ENCODE data around the gene ASB16.
"Not testable (repeated sequence)": the region's sequence is repeated elsewhere in the genome, so short reads cannot be mapped to it uniquely, and the experiment has no call there.

ASB16 gene

DNA sequence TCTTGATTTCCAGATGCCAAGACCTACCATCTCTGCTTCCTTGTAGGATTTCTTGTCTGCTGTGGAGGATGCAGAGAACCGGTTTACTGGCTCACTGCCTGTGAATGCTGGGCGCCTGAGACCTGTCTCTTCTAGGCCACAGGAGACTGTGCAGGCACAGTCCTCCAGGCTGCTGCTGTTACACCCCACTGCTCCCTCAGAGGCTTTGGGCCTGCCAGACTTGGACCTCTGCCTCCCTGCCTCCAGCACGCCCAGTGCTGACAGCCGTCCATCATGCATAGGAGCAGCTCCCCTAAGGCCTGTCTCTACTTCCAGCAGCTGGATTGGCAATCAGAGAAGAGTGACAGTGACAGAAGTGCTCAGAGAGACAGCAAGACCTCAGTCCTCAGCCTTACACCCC lies 22.7 kb upstream of the ASB16 start:
- no peak for DNase-seq

DNA sequence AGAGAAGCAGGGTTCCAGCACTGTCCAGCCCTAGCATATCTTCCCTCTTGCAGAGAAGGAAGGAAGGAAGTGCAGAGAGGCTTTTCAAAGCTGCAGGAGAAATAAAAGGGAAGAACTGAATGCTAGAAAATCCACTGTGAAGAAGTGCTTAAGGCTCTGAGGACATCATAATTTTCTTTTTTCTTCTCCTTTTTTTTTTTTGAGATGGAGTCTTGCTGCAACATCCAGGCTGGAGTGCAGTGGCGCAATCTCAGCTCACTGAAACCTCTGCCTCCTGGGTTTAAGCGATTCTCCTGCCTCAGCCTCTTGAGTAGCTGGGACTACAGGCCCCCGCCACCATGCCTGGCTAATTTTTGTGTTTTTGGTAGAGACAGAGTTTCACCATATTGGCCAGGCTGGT lies 21.4 kb upstream of the ASB16 start:
- DNase-seq = not testable (repeated sequence)

DNA sequence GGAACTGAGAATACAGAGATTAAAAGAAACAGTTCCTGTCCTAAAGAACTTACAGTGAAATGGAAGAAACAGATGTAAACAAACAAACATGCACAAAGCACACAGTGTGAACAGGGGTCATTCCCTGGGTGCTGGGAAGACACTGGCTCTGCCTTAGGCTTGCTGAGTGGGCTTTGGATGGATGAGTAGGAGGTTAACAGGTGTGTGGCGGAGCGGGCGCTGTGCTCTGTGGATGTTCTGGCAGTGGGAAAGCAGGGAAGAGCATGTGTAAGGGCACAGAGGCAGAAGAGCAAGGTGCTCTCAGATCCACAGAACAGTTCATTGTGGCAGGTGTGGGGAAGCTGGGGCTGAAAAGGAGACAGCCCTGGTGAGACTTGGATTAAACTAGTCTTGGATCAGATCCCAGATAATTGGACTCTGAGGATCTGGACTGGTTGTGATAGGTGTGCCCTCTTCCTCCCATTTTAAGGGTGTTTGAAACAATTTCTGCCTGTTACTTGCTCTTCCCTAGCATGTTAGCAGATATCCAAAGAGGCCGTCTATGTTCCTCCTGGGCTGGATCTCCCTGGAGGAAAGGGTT lies 20.7 kb upstream of the ASB16 start:
- DNase-seq = no peak

DNA sequence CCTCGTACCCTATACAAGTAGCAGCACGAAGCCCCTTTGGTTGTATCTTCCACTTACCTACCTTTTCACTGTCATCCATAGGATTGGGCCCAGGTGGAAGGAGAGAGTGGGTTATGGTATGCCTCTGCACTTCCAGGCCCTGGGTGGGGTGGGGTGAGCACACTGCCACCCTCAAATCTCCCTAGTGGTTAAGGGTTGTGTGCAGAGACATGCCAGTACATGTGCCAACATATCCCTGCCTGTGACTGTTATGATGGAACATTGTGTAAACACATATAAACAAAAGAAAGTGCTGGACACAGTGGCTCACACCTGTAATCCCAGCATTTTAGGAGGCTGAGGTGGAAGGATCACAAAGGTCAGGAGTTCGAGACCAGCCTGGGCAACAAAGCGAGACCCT lies 17.6 kb upstream of the ASB16 start:
- no peak for DNase-seq

DNA sequence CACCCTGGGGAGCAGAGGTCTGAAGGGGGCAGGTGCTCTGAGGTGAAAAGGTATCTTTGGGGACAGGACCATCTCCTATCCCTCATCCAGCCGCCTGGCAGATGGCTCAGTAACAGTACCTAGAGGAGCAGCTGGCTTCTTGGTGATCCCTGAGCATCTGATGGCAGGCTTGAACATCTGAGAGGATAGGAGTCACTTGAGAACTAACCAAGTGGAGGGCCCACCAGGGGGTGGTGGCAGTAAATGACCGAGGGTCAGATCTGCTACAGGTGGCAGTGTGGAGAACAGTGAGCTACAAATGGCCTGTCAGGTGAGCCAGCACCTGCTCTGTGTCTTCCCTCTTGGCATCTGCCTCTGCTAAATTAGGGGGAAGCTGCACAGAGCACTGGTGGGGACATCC lies 15.0 kb upstream of the ASB16 start:
- DNase-seq = no peak

DNA sequence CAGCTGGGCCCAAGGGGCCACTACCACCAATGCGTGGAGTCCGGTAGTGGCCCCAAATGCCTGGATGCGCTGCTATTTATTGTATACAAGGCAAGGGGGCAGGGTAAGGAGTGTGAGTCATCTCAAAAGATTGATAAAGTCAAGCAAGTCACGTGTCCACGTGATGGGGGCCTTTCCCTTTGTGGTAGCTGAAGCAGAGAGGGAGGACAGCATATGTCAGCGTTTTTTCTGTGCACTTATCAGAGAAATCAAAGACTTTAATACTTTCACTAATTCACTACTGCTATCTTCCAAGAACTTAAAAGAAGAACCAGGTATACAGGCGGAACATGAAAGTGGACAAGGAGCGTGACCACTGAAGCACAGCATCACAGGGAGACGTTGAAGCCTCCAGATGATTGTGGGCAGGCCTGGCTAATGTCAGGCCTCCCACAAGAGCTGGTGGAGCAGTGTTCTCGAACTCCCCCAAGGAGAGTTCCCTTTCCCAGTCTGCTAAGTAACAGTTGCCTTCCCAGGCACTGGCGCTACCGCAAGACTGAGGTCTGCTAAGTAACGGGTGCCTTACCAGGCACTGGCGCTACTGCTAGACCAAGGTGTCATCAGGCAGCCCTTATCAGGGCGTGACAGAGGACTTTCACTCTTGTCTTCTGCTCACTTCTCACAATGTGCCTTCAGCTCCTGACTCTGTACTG lies 10.8 kb upstream of the ASB16 start:
- no peak for DNase-seq

DNA sequence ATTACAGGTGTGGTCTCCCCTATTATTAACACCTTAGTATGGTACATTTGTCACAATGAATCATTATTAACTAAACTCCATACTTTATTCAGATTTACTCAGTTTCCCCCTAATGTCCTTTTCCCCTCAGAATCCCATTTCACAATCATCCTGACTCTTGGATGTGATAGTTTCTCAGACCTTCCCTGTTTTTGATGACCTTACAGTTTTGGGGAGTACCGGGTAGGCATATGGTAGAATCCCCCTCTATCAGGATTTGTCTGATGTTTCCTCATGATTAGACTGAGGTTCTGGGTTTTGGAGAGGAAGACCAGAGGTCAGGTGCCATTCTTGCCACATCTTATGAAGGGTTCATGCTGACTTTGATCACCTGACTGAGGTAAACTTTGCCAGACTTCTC lies 6.0 kb upstream of the ASB16 start:
- DNase-seq = no peak

DNA sequence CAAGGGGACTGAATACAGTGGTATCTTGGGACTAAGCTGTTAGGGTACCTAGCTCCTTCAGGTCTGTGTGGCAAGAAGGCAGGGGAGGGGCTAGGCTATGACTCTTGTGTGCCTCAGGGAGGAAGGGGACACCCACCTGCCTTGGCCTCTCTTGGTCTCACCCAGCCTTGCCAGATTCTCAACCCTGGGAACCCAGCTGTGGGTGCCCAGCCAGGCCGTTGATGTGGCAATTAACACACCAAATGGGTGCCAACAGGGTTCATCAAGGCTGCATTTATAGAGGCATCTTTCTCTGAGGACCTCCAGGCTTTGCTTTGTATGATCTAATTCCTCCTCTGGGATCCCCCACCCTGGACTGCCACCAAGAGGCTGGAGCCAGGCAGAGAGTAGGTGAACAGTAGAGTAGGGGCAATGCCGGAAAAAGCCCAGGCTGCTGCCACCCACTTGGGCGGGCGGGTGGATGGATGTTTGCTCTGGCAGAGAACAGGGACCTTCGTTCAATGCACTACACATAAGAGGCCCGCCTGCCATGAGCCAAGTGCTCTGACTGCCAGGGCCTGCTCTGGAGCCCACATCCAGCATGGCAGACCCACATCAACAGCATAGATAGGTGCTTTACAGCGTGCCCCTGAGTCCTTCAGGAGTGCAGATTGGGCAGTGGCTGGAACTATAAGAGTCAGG lies 3.2 kb upstream of the ASB16 start:
- DNase-seq = no peak

DNA sequence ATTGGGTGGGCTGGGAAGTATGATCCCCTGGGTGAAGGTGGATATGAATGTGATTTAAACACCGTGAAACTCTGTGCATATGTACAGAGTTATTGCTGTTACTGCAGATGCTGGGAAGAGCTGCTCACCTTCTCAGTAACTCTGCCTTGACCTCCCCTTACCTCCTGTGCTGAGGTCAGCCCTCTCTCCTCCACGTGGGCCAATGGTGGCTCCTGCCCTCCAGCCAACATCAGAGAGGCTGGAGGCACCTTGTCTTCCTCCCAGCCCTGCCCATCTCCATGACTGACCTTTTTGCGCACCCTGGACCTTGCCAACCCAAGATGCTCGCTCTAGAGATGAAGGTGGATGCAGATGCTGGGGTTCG lies 387 bp upstream of the ASB16 start:
- DNase-seq = no peak

DNA sequence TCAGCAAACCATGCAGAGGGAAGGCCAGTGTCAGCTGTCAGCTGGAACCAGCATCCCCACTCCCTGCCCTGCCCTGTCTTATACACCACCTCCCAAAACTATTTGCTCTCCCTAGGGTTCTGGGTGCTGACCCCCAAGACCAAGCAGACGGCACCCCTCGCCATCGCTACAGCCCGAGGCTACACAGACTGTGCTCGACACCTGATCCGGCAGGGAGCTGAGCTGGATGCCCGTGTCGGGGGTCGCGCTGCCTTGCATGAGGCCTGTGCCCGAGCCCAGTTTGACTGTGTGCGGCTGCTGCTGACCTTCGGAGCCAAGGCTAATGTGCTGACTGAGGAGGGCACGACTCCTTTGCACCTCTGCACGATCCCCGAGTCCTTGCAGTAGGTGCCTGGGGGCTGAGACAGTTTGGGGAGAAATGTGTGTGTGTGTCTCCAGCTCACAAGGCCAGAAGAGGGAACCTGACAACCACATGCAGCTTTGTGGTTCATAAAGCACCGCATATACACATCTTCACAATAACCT lies 1.5 kb downstream of the ASB16 start:
- no peak for DNase-seq

DNA sequence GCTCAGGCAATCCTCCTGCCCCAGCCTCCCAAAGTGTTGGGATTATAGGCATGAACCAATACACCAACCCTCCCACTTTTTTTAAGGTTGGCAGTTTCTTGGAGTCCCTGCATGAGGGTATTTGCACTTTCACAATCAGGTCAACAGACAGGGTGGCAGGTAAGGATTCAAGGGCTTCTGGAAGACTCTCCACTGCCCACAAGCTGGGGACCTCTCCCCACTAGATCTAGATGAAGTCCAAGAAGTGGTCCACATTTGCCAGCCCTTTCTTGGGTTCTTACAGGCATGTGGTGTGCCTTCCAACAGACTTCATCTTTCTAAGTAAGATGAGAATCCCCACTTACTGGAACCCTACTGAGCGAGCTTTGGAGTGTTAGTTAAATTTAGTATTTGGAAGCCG lies 3.9 kb downstream of the ASB16 start:
- no peak for DNase-seq

DNA sequence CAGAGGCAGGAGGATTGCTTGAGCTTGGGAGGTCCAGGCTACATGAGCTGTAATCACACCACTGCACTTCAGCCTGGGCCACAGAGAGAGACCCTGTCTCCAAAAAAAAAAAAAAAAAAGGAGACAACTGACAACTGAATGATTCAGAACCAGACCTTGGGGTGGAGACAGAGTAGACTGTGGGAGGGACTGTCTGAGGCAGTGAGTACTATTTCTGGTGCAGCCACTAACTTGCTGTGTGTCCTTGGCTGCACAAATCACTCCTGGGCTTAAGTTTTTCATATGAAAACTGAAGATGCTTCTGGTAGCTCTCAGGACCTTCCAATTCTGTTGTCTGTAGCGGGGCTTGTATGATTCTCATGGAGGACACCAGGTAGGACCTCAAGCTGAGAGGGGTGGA lies 5.8 kb downstream of the ASB16 start:
- DNase-seq = no peak

DNA sequence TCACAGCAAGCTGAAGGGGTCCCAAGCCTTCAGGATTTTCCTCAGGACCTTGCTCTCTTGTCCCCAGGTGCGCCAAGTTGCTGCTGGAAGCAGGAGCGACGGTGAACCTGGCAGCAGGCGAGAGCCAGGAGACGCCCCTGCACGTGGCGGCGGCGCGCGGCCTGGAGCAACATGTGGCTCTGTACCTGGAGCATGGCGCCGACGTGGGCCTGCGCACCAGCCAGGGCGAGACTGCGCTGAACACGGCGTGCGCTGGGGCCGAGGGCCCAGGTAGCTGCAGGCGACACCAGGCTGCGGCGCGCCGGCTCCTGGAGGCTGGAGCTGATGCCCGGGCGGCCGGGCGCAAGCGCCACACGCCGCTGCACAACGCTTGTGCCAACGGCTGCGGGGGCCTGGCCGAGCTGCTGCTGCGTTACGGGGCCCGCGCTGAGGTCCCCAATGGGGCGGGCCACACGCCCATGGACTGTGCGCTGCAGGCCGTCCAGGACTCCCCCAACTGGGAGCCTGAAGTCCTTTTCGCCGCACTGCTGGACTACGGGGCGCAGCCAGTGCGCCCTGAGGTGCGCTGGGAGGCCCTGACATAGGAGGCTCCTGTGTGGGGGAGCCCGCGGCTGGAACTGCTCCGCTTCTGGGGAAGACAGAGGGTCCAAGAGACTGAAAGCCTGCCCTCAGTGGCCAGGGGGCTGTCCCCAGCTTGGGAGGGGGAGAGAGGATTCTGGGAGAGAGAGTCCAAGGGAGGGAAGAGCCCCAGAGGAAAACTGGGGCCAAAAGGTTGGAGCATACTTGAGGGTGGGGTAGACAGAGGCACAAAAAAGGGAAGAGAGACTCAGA lies 6.4 kb downstream of the ASB16 start:
- DNase-seq = no peak

DNA sequence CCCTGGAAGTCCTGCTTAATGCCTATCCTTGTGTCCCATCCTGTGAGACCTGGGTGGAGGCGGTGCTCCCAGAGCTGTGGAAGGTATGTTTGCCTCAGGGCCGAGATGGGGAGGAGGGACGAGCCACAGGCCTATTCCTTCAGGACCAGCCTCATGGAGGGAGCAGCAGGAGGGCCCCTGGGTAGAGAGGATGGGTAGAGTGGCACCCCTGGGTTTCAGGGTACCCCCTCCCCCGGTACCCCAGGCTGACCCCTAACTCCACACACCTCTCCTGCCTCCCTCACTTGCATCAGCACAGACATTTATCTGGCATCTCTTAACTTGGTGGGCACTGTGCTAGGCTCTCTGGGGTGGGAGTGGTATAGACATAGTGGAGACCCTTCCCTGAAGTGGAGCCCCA lies 7.1 kb downstream of the ASB16 start:
- no peak for DNase-seq

DNA sequence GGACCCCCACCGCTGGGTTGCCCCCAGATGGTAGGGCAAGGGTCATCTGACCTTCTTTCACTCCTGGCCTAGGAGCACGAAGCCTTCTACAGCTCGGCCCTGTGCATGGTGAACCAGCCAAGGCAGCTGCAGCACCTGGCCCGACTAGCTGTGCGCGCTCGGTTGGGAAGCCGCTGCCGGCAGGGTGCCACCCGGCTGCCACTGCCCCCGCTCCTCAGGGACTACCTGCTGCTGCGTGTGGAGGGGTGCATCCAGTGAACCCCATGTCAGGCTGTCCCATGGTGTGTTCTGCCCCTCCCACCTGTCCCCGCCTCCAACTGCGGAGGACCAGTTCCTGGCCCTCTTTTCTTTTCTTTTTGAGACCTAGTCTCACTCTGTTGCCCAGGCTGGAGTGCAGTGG lies 7.6 kb downstream of the ASB16 start:
- DNase-seq = no peak

DNA sequence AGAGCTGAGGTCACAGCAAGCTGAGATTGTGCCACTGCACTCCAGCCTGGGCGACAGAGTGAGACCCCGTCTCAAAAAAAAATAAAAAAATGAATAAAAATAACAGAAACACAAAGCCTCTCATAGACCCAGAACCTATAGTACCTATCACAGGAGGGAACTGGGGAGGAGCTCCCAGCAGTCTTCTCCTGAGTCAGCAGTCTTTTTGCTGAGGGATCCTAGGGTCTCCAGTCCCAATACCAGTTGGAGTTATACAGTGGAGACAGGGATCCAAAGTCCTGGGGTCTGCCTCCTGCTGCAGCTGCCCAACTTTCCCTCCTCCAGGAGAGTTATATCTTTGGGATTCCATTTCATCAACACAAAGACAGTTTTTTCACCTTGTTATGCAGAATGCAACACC lies 12.5 kb downstream of the ASB16 start:
- DNase-seq = no peak

DNA sequence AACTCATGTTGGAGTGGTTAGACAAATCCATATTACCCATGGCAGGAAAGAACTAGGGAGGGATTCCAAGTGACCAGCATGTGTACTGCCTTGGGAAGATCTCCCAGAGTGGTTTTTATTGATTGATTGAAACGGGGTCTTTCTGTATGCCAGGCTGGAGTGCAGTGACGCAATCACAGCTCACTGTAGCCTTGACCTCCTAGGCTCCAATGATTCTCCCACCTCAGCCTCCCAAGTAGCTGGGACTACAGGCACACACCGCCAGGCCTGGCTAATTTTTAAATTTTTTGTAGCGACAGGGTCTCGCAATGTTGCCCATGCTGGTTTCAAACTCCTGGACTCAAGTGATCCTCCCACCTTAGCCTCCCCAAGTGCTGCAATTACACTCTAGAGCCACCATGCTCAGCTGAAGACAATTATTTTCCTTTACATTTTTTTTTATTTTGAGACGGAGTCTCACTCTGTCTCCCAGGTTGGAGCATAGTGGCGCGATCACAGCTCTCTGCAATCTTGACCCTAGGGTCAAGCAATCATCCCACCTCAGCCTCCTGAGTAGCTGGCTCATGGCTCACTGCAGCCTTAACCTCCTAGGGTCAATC lies 13.8 kb downstream of the ASB16 start:
- DNase-seq = no peak

DNA sequence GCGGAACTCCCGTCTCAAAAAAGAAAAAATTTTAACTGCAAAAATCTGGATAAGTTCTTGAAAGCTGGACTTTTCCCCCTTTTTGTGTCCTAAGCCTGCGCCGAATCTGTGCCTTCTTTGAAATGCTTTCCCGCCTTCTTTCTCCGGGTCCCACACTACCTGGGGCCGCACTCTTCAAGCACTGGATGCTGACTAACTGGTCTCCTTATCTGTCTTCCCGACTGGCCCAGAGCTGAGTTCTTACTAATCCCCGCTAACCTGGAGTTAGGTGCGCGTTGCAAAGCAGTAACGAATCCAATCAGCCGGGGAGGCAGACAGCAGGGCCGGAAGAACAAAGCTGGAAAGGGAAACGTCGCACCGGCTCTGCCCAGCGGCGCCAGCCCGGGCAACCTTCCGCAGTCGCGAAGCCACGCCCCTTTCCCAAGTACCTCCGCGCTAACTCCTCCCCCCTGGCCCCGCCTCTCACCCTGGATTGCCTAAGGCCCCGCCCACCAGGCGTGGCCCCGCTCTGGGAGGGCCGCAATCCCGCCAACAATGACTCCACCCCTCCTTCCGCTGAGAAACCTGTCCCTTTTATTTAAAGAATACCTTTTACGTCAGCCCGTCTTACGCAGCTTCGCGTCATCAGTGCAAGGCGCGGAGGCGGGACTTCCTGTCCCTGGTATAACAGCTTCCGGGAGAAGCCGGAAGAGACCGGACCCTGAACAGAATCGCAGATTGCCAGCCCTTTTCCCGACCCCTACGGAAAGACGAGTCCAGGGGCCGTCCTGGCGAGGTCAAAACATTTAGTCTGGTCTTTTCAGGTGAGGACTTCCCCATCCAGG lies 16.0 kb downstream of the ASB16 start, which contains the start of gene TMUB2:
TSS of gene TMUB2 (plus strand) at position 666 of the 824 bp plus-strand sequence. CDS start 737 bp downstream, outside the sequence.
- DNase-seq = peak; percentile 99

DNA sequence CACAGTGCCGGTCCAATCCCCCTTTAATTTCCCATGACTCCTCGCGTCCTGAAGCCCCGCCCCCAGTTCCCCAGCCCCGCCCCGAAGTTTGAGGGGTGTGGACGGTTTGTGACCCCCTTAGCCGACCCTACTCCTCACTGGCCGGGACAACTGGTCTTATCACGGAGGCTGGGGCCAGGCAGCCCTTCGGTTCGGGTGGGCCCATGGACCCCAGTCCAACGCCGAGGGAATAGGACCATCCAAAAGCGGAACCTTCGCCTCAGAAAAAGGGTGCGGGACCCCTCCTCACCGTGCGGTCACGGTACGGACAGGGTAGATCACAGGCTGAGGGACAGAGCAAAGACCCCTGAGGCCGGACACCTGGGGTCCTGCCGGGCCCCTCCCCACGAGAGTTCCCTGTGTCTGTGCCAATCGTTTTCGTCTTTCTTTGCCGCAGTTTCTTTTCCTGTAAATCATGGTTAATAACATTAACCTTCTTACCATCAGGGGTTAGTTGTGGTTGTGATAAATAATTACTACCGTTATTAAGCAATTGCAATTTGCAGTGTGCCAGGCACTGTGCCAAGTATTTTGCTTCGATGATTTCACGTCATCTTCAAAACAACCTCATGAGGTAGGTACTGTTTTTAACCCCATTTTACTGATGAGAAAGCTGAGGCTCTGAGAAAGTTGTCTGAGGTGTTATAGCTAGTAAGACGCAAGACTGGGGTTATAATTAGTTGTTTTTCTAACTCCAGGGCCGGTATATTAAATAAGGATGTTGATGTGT lies 16.8 kb downstream of the ASB16 start:
- DNase-seq = no peak

DNA sequence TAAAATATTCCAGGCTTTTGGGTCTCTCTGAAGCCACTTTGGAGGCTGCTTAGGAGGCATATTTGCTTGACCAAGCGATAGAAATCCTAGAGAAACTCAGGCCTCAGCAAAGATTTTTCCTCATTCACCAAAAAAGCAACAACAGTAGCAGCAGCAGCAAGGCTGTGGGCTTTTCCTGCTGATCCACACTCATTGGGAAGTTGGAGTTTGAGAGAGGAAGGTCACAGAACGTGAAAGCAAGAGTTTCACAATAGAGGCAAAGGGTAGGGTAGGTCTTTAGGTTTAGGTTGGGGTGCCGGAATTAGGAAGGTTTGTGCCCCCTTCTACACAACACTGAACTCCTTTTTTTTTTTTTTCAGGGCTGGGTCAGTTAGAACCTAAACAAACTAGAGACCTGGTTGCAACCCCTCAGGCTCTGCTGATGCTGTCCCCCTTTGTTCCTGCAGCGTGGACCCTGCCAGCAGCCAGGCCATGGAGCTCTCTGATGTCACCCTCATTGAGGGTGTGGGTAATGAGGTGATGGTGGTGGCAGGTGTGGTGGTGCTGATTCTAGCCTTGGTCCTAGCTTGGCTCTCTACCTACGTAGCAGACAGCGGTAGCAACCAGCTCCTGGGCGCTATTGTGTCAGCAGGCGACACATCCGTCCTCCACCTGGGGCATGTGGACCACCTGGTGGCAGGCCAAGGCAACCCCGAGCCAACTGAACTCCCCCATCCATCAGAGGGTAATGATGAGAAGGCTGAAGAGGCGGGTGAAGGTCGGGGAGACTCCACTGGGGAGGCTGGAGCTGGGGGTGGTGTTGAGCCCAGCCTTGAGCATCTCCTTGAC lies 18.3 kb downstream of the ASB16 start:
- DNase-seq = no peak
